Gastroesophageal sphincter (tissue), 4 donors: ENCODE measurements around the gene BEGAIN. TPM values are rescaled to one million over a fixed set of nuclear protein-coding genes. Genes with fewer than 3 reads are reported as not detected.

Experiments
- ATAC-seq: fragments of 150-250 bp; one replicate; pipeline ENCODE4 v1.9.1; 2016; ENCODE audit warnings: mild to moderate bottlenecking, moderate library complexity
- H3K27ac ChIP-seq, 4 donors: fragments of 200-600 bp; sonication (generic) in 3 of 4; 1 replicate in 3 of 4; 2 replicates in 1 of 4; pipeline ENCODE4 v1.5.1; 2016 to 2019
- H3K27me3 ChIP-seq: fragments of 200-600 bp; sonication (generic); one replicate; pipeline ENCODE4 v1.5.1; 2019
- H3K36me3 ChIP-seq, 2 donors: fragments of 200-600 bp; sonication (generic); one replicate each; pipeline ENCODE4 v1.5.1; 2019; ENCODE audit warnings: control low read depth in 1 of 2
- H3K4me1 ChIP-seq, 3 donors: fragments of 200-600 bp; sonication (generic); 1 replicate in 2 of 3; 2 replicates in 1 of 3; pipeline ENCODE4 v1.5.1; 2016 to 2019; ENCODE audit warnings: control low read depth in 2 of 3
- H3K4me3 ChIP-seq, 2 donors: fragments of 200-600 bp; sonication (generic); one replicate each; pipeline ENCODE4 v1.5.1; 2019; ENCODE audit warnings: mild to moderate bottlenecking in 1 of 2, moderate library complexity in 1 of 2
- H3K9me3 ChIP-seq, 3 donors: fragments of 200-600 bp; sonication (generic); one replicate each; pipeline ENCODE4 v1.5.1; 2017 to 2019; ENCODE audit warnings: control low read depth in 2 of 3
- CTCF ChIP-seq, 4 experiments: fragments of 200-600 bp in 2 of 4; fragments of 450-650 bp in 2 of 4; sonication (generic) in 1 of 4; IDR thresholded peaks; one replicate each; pipeline ENCODE4 v1.5.1; 2017 to 2019; ENCODE audit warnings: antibody characterized with exemption in 4 of 4, mild to moderate bottlenecking in 2 of 4, moderate library complexity in 2 of 4
- EP300 ChIP-seq: sonication (generic); formaldehyde crosslinking; IDR thresholded peaks from one replicate; pipeline ENCODE4 v1.6.1; 2017; ENCODE audit warnings: antibody characterized with exemption, mild to moderate bottlenecking
- POLR2A ChIP-seq, 2 donors: fragments of 450-650 bp; IDR thresholded peaks; one replicate each; pipeline ENCODE4 v1.6.1; 2017; ENCODE audit warnings: antibody characterized with exemption in 2 of 2, mild to moderate bottlenecking in 2 of 2, moderate library complexity in 1 of 2
- POLR2AphosphoS5 ChIP-seq: sonication (generic); formaldehyde crosslinking; IDR thresholded peaks from one replicate; pipeline ENCODE4 v1.6.1; 2017; ENCODE audit warnings: antibody characterized with exemption
- WGBS, 2 donors: methylation state at CpG; one replicate each; pipeline ENCODE4 v1.1.5; 2018; ENCODE audit warnings: low coverage in 1 of 2; 5-methylcytosine and 5-hydroxymethylcytosine counted together
- total RNA-seq, 4 donors: library from RNA; depleted of rRNA; stranded (reverse); fragments of >200 nt; gene quantifications; one replicate each; pipeline ENCODE4 v1.1.0, GENCODE V29; 2016

Gene BEGAIN
- total RNA-seq, 4 donors from 2014 or later = 3.9 to 5.6 (median 4.2) TPM

DNA sequence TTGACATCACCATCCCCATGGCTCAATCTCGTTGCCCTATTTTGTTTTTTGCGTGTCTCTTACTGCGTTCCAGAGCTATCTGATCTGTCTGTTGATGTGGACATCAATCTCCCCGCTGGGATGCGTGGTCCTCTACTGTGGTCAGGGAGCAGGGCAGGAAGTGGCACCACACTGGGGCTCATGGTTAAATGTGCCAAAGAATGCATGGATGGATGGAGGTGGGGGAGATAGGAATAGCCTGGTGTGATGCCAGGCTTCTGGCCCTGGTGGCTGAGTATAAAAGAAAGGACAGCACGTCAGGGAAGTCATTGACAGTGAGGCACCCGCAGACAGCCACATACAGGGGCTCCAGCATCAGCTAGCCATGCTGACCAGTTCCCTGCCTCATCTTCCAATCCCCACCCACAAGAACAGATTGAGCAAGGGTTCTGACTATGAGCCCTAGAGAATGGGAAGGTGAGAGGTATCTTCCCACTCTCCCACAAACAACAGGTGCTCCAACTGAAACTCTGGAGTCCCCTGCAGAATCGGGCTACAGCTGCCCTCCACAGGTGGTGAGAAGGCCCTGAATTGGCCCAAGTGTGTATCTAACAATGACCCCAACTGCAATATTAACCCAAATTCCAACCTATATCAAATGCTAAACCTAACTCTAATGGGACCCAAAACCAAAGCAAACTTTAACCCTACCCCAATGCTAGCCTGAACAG lies 2.7 kb upstream of the BEGAIN start:
- Histone ChIP-seq H3K27me3 (peaks cover 80% of the 10 kb centered on the region), H3K27ac (no peak overlapping the region), H3K9me3 (no peaks in the 10 kb centered on the region), H3K4me1 (peaks cover 0 to 8% (median 7%) of the 10 kb centered on the region in 3 donors), H3K4me3 (no peak overlapping the region), H3K36me3 (no peaks in the 10 kb centered on the region)
- 79 to 84% methylated on average over 3 to 7 of the region's 8 CpGs for WGBS, 2 donors
- ATAC-seq = no peak
- TF ChIP-seq POLR2AphosphoS5 (no peak), CTCF (IDR thresholded peaks at IDR 0.05) (no peak), EP300 (no peak), POLR2A (IDR thresholded peaks at IDR 0.05) (no peak)

GRCh38 chr14:100589071-100589759 lies 2.0 kb upstream of the BEGAIN start:
- Histone ChIP-seq H3K36me3 (no peaks in the 10 kb centered on the region), H3K9me3 (no peaks in the 10 kb centered on the region), H3K4me3 (no peak overlapping the region), H3K27ac (no peak overlapping the region), H3K27me3 (peaks cover 74% of the 10 kb centered on the region), H3K4me1 (peaks cover 0 to 8% (median 7%) of the 10 kb centered on the region in 3 donors)
- WGBS, 2 donors = 82 to 97% methylated on average over 3 to 4 of the region's 13 CpGs
- TF ChIP-seq CTCF (IDR thresholded peaks at IDR 0.05) = no peak
- no peak for TF ChIP-seq POLR2AphosphoS5
- TF ChIP-seq POLR2A (IDR thresholded peaks at IDR 0.05) = no peak
- no peak for TF ChIP-seq EP300
- ATAC-seq = no peak

- Histone ChIP-seq H3K36me3 (no peaks in the 10 kb centered on the region), H3K4me3 (no peak overlapping the region), H3K27ac (no peak overlapping the region), H3K27me3 (peaks cover 68% of the 10 kb centered on the region), H3K4me1 (peaks cover 0 to 8% (median 7%) of the 10 kb centered on the region in 3 donors), H3K9me3 (no peaks in the 10 kb centered on the region)
- no peak for TF ChIP-seq EP300
- no peak for TF ChIP-seq POLR2A (IDR thresholded peaks at IDR 0.05)
- no peak for TF ChIP-seq POLR2AphosphoS5
- TF ChIP-seq CTCF (IDR thresholded peaks at IDR 0.05) = no peak
- no peak for ATAC-seq
- 72 to 74% methylated on average over 3 of the region's 10 CpGs for WGBS, 2 donors
These were observed 1.5 kb upstream of the BEGAIN start for GRCh38 chr14:100588671-100589070.

DNA sequence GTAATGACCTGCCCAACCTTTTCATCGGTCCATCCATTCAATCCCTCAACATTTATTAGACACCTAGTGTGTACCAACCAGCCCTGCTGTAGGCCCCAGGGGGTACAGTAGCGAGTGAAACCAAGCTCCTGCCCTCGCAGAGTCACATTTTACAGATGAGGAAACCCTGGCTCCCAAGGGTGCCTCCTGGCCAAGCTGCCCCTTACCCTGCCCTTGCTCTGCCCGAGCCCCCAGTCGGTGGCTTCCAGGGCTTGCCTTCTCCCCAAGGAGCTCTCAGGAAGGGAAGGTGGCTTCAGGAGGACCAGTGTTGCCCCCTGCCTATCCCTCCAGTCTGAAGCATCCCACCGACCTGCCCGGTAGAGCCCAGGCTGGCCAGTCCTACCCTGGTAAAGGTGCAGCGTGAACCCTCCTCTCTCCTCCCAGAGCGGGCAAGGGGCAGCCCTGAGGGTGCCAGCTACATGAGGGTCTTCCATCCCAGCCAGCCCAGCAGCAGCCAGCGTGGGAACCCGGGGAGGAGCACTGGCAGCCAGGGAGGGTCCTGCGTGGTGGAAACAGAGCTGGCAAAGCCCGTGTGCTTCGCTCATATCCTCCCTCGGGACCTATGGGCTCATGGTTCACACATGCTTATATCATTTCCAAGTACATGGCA lies 670 bp upstream of the BEGAIN start:
- TF ChIP-seq EP300 (no peak), POLR2A (IDR thresholded peaks at IDR 0.05) (no peak), POLR2AphosphoS5 (no peak), CTCF (IDR thresholded peaks at IDR 0.05) (no peak)
- Histone ChIP-seq H3K4me1 (peaks cover 0 to 8% (median 7%) of the 10 kb centered on the region in 3 donors), H3K27me3 (peaks cover 66% of the 10 kb centered on the region), H3K4me3 (no peak overlapping the region), H3K27ac (no peak overlapping the region), H3K9me3 (no peaks in the 10 kb centered on the region), H3K36me3 (no peaks in the 10 kb centered on the region)
- 56 to 66% methylated on average over 3 to 10 of the region's 15 CpGs for WGBS, 2 donors
- no peak for ATAC-seq
